ENCODE results near the gene ADGRD2. TPM values are rescaled to one million over a fixed set of nuclear protein-coding genes. Genes with fewer than 3 reads are reported as not detected.
A peak's percentile ranks its signal among the peaks of the same experiment; 100 is the strongest.

The ADGRD2 gene
- polyA plus RNA-seq, 1 donor (not counting 4 experiments of a cell fraction or from before 2014, with no cell fraction given), result not detected

GRCh38 chr9:124414612-124415011 is 35.6 kb upstream of the ADGRD2 start:
- peak overlapping the region; percentile 98 for H3K4me2 ChIP-seq (ENCODE audit: control insufficient read depth, extremely low read depth, insufficient read depth, low read depth, low read length)
- H3K4me1 ChIP-seq (ENCODE audit: control insufficient read depth, extremely low read depth, insufficient read depth, low read length), result peaks cover 44% of the 10 kb centered on the region
- H3K27me3 ChIP-seq (ENCODE audit: control insufficient read depth, extremely low read depth, insufficient read depth, low read length), result no peaks in the 10 kb centered on the region
- FAIRE-seq (no peak), DNase-seq (ENCODE audit: low read depth, low spot score) (no peak)
- peaks cover 36% of the 10 kb centered on the region for H3K79me2 ChIP-seq (ENCODE audit: control insufficient read depth, insufficient read depth, low read length)
- dilution Hi-C loops (cut with MboI; ENCODE audit: extremely low pct_ligation_motif_present, low sequenced_read_pairs), result no loop called here
- H2AFZ ChIP-seq (ENCODE audit: control insufficient read depth, low read length), result peak overlapping the region; percentile 94
- no peak for TF ChIP-seq EZH2 (IDR thresholded peaks at IDR 0.05; ENCODE audit: low read length)
- TF ChIP-seq CTCF (optimal IDR thresholded peaks at IDR 0.05 in 1 of 3, IDR thresholded peaks at IDR 0.05 in 1 of 3, conservative IDR thresholded peaks at IDR 0.05 in 1 of 3; ENCODE audit: extremely low read depth in 1 of 3, insufficient read depth in 2 of 3, low read length in 3 of 3), result no peak
- no peaks in the 10 kb centered on the region for H3K9me1 ChIP-seq (ENCODE audit: control insufficient read depth, extremely low read depth, insufficient read depth, low read length)
- peak overlapping the region; percentile 97 for H3K27ac ChIP-seq (ENCODE audit: control insufficient read depth, insufficient read depth, low read length)
- H3K9ac ChIP-seq (ENCODE audit: control insufficient read depth, extremely low read depth, insufficient read depth, low read length), result peak overlapping the region; percentile 98
- peaks cover 6 to 37% of the 10 kb centered on the region in 2 experiments for H3K36me3 ChIP-seq (ENCODE audit: control insufficient read depth in 2 of 2, extremely low read depth in 1 of 2, insufficient read depth in 2 of 2, low read length in 2 of 2)
- H3K9me3 ChIP-seq (ENCODE audit: control insufficient read depth, low read depth, low read length), result no peaks in the 10 kb centered on the region
- H4K20me1 ChIP-seq (ENCODE audit: control insufficient read depth, extremely low read depth, insufficient read depth, low read length), result no peaks in the 10 kb centered on the region
- peak overlapping the region; percentile 73 to 100 (median 88) for H3K4me3 ChIP-seq (ENCODE audit: control insufficient read depth in 2 of 3, extremely low read depth in 1 of 3, insufficient read depth in 2 of 3, low read depth in 1 of 3, low read length in 3 of 3)

GRCh38 chr9:124415102-124415851 is 35.0 kb upstream of the ADGRD2 start, which contains the start of gene PSMB7:
PSMB7 (minus strand) TSS chr9:124415442; CDS start chr9:124415425, 17 bp downstream.
- Histone ChIP-seq H3K79me2 (ENCODE audit: control insufficient read depth, insufficient read depth, low read length) (peaks cover 29% of the 10 kb centered on the region), H3K9me3 (ENCODE audit: control insufficient read depth, low read depth, low read length) (no peaks in the 10 kb centered on the region), H3K27me3 (ENCODE audit: control insufficient read depth, extremely low read depth, insufficient read depth, low read length) (no peaks in the 10 kb centered on the region), H3K4me3 (ENCODE audit: control insufficient read depth in 2 of 3, extremely low read depth in 1 of 3, insufficient read depth in 2 of 3, low read depth in 1 of 3, low read length in 3 of 3) (peak within 1 kb of the TSS; percentile 73 to 100 (median 88)), H4K20me1 (ENCODE audit: control insufficient read depth, extremely low read depth, insufficient read depth, low read length) (no peaks in the 10 kb centered on the region), H3K9me1 (ENCODE audit: control insufficient read depth, extremely low read depth, insufficient read depth, low read length) (no peaks in the 10 kb centered on the region), H3K36me3 (ENCODE audit: control insufficient read depth in 2 of 2, extremely low read depth in 1 of 2, insufficient read depth in 2 of 2, low read length in 2 of 2) (peaks cover 6 to 36% of the 10 kb centered on the region in 2 experiments), H2AFZ (ENCODE audit: control insufficient read depth, low read length) (peak within 1 kb of the TSS; percentile 94), H3K4me2 (ENCODE audit: control insufficient read depth, extremely low read depth, insufficient read depth, low read depth, low read length) (peak within 1 kb of the TSS; percentile 98), H3K27ac (ENCODE audit: control insufficient read depth, insufficient read depth, low read length) (peak within 1 kb of the TSS; percentile 97), H3K9ac (ENCODE audit: control insufficient read depth, extremely low read depth, insufficient read depth, low read length) (peak within 1 kb of the TSS; percentile 98), H3K4me1 (ENCODE audit: control insufficient read depth, extremely low read depth, insufficient read depth, low read length) (peaks cover 42% of the 10 kb centered on the region)
- FAIRE-seq, result peak; percentile 79
- dilution Hi-C loops (cut with MboI; ENCODE audit: extremely low pct_ligation_motif_present, low sequenced_read_pairs), result no loop called here
- DNase-seq (ENCODE audit: low read depth, low spot score), result peak; percentile 76
- TF ChIP-seq EZH2 (IDR thresholded peaks at IDR 0.05; ENCODE audit: low read length) (no peak), CTCF (optimal IDR thresholded peaks at IDR 0.05 in 1 of 3, IDR thresholded peaks at IDR 0.05 in 1 of 3, conservative IDR thresholded peaks at IDR 0.05 in 1 of 3; ENCODE audit: extremely low read depth in 1 of 3, insufficient read depth in 2 of 3, low read length in 3 of 3) (peak; percentile 80 to 91 (median 86))

Measured in keratinocyte (primary cell).